Anterior cingulate cortex (tissue), 58 donors: ENCODE results near the gene TKFC.

Source experiments
- DNase-seq, 58 donors: peaks; one replicate each; lab custom pipeline; 2025; lab: John Stamatoyannopoulos, UW

Gene TKFC

DNA sequence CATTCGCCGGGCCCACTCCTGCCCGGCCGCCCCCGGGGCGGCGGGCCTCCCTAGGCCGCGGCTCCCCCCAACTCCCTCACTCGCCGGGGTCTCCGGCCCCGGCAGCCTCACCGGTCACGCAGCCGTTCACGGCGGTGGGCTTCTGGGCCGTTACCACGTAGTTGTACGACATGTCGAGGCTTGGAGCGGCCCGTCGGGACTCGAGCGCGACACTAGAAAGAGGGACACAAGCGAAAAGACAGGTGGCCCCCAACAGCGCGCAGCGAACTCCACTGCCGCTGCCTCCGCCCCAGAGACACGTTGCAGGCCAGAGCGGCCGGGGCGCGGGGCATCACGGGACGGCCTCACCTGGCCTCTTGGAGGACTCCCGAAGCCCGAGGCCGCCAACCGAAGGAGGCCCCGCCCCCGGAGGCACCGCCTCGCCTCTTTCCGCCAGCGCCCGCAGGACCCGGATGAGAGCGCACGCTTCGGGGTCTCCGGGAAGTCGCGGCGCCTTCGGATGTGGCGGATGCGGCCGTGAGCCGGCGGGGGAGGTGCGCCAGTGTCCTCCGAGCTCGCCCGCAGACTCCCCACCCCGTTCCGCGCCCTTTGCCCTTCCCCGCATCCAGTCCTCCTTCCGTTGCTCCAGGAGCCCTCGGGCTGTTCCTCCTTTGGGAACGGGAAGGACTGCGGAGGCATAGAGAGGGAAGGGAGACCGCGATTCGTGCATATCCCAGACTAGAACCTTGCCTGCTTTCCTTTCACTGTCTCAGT, at the start of gene TKFC, which contains the start of gene DDB1:
Gene TKFC, plus strand, starts transcription at position 432 of the 753 bp plus-strand sequence. CDS start 1,501 bp downstream, outside the sequence.
Gene DDB1, minus strand, starts transcription at position 309 of the 753 bp plus-strand sequence. Its CDS starts 137 bp downstream, at position 172.
- DNase-seq: peak; percentile 54 to 96 (median 91)

DNA sequence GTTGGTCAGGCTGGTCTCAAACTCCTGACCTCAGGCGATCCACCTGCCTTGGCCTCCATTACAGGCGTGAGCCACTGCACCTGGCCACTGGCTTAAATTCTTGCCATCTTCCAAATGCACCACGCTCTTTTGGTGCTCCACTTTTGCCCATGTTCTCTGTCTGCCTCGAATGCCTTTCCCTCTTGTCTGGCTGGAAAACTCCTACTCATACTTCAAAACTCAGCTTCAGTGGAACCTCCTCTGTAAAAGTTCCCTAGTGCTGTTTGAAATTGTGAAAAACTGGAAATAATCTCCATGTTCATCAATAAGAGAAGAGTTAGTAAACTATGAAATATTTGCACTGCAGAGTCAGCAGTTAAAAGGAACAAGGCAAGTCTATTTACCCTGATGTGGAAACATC, 49.4 kb upstream of the TKFC start:
- no peak for DNase-seq

DNA sequence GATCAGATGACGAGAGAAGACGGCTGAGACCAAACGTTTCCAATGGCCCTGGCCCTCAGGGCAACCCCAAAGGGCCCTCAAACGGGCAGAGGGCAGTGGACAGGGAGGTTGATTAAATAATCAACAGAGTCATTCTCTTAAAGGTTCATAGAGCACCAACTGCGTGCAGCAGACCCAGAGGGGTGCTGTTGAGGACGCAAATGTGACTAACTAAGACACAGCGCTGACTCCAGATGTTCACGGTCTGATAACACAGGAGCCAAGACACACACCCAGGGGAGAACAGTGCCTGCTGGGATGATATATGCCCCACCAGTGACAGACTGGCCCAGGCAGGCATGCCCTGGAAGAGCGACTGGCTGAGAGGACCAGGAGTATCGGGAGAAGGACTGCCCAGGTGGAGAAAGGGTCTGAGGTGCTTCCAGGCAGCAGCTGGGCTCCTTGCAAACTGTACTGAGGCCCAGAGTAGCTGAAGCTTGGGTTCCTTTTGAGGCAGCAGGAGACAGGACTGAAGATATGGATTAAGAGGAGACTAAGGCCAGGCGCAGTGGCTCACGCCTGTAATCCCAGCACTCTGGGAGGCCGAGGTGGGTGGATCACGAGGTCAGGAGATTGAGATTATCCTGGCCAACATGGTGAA, 45.6 kb upstream of the TKFC start:
- DNase-seq: no peak

DNA sequence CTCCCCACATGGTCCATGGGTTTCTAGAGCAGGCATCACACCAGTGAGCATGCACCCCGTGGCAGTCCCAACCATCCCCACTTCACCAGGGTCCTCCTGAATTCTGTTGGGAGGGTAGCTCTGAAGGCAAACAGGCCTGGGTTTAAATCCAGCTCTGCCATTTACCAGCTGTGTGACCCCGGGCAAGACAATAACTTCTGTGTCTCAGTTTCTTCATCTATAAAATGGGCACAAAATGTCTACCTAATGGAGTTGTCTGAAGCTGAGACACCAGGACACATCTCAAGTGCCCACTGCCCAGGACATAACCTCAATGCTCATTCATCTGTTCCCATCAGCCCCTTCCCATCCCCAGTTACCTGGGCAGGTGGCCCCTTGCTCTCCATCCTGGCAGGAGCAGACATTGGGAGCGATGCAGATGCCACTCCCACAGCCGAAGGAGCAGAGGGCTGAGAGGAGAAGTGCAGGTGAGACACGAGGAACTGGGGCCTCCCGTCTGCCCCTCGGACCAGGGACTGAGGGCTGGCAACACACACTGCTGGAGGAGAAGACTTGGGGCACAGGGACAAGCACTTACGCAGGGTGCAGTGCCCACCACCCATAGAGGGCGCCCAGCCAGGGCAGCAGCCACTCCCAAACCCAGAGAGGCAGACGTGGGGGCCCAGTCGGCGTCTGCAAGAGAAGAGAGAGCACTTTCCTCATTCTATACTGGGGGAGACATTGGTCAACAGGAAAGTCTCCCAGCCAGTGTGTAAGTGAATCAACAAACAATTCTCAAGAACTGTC, 41.9 kb upstream of the TKFC start:
- DNase-seq: no peak

- DNase-seq: no peak
Measured at GRCh38 chr11:61292356-61292755, 40.7 kb upstream of the TKFC start.

- DNase-seq: peak in 29 of 58 donors; percentile 12 to 64 (median 44)
Measured at GRCh38 chr11:61293867-61294716, 38.9 kb upstream of the TKFC start.

- peak in 44 of 58 donors; percentile 15 to 77 (median 44) for DNase-seq
Measured at GRCh38 chr11:61294717-61295595, 38.1 kb upstream of the TKFC start, which contains the start of gene VWCE. TSS of gene VWCE (minus strand) at chr11:61295316. CDS start at chr11:61295037, 279 bp downstream.

DNA sequence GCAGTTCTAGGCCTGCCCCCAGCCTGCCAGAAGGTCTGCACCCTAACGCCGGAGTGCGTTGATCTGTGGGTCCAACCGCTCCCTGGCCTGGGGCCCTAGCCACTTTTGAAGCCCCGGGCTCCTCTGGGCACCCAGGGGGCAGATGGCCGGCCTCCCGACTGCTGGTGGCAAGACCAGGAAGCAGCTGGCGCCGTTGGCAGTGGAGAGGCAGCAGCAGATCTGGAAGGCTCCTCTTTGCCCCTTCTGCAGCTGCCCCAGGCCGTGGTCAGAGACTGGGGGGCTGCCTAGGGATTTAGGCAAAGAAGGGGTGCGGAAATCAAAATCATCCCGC, 37.5 kb upstream of the TKFC start:
- DNase-seq: peak in 4 of 58 donors; percentile 9 to 44 (median 18)

GRCh38 chr11:61297341-61297740, 35.7 kb upstream of the TKFC start:
- DNase-seq: no peak

DNA sequence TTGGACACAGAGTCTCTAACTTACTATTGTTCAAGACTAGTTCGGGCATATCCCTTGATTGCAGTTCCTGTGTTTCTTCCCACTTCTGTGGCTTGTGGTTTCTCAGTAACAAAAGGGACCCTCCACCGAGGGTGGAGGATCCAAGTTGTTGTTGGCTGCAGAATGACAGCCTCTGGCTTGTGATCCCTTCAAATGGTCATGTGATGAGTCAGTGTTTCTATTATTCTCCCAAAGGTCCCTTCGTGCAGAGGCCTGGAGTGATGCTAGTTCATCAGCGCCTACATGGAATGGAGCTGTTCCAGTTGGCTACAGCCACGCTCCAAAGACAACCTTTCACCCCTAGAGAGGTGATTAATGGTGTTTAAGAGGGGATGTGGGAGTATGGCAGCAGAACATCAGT, 35.3 kb upstream of the TKFC start:
- peak in 6 of 58 donors; percentile 12 to 39 (median 26) for DNase-seq

DNA sequence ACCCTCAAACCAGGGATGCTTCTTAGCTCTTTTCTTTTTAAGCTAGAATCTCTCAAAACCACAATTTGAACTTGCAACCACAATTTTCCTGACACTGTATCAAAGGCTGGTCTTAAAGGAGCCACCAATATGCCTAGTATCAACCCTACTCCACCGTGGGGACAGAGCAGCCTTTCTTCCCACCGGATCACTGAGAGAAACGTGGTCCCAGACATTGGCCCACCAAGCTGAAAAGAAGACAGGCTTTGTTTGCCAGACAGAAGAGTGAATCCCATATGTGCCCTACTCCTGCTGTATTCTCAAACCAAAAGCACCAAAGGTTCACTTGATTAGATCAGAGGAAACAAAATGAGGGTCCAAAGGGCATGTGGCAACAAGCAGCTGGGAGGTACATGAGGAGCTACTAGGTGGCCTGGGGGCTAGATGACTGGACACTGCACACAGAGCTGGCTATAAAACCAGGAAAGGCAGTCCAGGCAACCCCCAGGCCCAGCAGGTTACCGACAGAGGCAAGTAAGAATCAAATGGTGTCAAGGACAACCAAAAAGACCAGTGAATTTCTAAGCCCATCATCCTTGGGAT, 34.3 kb upstream of the TKFC start:
- DNase-seq: no peak

- no peak for DNase-seq
Measured at GRCh38 chr11:61302550-61302949, 30.5 kb upstream of the TKFC start.

GRCh38 chr11:61303725-61304124, 29.3 kb upstream of the TKFC start:
- DNase-seq: no peak

GRCh38 chr11:61305417-61305816, 27.6 kb upstream of the TKFC start:
- DNase-seq: no peak

DNA sequence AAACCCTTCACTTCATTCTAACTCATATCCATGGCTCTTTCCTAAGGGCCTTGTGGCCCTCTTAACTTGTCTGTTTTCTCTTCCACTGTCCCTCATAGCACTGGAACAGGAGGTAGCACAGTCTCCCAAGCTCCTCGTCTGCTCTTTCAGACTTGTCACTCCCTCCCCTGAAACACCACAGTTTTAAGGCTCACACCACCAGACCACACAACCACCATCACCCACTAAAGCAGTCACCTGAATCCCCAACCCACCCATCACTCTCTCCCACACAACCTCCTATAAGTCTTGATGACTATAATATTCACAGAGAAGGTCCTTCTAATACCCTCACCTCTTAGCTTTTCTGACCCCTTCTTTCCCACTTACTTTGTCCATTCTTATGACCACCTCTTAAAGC, 26.8 kb upstream of the TKFC start:
- no peak for DNase-seq

GRCh38 chr11:61307354-61307753, 25.7 kb upstream of the TKFC start:
- no peak for DNase-seq

DNA sequence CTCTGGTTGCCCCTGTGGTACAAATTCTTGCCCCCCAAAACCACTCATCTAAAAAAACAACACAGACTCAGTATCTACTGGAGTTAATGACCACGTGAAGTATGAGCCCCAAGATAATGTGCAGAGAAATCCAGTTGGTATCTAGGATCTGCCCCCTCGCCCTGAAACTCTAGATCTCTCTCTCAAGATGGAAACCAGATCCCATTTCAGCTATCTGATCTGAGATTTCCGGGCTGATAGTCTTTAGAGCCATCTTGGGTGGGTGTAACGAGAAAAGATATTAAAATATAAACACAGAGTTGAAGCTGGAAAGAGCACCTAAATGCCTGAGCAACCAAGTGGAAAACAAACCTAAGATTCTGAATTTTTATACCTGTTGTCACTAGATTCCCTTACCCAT, 23.9 kb upstream of the TKFC start:
- DNase-seq: no peak

GRCh38 chr11:61309739-61310138, 23.3 kb upstream of the TKFC start:
- no peak for DNase-seq

- no peak for DNase-seq
Measured at GRCh38 chr11:61310749-61311148, 22.3 kb upstream of the TKFC start.
